ENCODE results near the gene ST6GAL1. TPM values are rescaled to one million over a fixed set of nuclear protein-coding genes. Genes with fewer than 3 reads are reported as not detected.

The ST6GAL1 gene
- total and polyA plus RNA-seq, 2 of the 13 experiments (the other 11 are each of a cell fraction or from before 2014, with no cell fraction given), result 79.9 to 164 TPM

DNA sequence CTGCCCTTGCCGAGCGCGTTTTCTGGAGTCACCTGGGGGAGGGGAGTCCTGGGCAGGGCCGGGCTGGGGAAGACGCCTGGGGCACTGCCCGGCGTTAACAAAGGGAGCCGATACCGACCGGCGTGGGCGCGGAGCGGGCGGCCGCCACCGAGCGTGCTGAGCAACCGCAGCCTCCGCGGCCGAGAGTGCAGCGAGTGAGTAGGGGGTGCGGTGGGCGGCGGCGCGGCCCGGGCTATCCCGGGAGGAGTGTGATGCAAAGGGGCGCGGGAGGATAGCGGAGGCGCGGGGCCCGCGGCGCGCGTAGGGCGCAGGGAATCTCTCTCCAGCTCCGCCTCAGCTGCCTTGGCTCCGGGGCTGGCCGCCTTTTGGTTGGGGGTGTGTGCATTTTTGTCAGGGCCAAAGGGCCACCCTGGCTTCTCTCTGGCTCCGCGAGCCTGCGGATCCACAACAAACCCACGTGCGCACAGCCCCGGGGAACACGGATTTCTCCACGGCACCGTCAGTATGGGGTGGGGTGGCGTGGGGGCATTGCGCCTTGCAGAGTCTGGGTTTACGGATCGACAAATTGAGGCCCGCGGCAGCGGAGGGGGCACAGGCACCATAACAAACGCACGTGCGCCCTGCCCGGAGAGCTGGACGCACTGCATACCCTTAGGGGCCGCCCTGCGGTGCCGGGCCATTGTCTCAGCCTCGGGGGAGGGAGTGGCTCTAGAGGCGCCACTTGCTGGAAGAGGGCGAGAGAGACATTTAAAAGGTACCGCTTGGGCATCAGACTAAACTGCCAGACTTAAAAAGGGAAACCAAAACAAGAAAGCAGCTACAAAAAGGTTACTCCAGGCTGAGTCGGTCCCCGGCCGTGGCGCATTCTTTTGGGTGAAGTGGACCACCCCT is 560 bp downstream of the ST6GAL1 start (continued):
- TF ChIP-seq, protein P1, sequence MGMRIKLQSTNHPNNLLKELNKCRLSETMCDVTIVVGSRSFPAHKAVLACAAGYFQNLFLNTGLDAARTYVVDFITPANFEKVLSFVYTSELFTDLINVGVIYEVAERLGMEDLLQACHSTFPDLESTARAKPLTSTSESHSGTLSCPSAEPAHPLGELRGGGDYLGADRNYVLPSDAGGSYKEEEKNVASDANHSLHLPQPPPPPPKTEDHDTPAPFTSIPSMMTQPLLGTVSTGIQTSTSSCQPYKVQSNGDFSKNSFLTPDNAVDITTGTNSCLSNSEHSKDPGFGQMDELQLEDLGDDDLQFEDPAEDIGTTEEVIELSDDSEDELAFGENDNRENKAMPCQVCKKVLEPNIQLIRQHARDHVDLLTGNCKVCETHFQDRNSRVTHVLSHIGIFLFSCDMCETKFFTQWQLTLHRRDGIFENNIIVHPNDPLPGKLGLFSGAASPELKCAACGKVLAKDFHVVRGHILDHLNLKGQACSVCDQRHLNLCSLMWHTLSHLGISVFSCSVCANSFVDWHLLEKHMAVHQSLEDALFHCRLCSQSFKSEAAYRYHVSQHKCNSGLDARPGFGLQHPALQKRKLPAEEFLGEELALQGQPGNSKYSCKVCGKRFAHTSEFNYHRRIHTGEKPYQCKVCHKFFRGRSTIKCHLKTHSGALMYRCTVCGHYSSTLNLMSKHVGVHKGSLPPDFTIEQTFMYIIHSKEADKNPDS (CRISPR knock-in tag; IDR thresholded peaks at IDR 0.05), result 0 out of 2 replicates have a peak, but pooled peaks have one; percentile 27
- TF ChIP-seq ZNF749 (CRISPR knock-in tag; IDR thresholded peaks at IDR 0.05; ENCODE audit: borderline replicate concordance), result no peak
- no peak for TF ChIP-seq ZNF619 (CRISPR knock-in tag; IDR thresholded peaks at IDR 0.05)
- no peak for TF ChIP-seq HNRNPLL (IDR thresholded peaks at IDR 0.05; ENCODE audit: low read depth, low read length, poor library complexity, severe bottlenecking)
- TF ChIP-seq ZNF263 (CRISPR knock-in tag; IDR thresholded peaks at IDR 0.05), result peak; percentile 33; the same call in 1 of the 2 replicates
- no peak for TF ChIP-seq GTF2F1 (IDR thresholded peaks at IDR 0.05; ENCODE audit: low read length)
- TF ChIP-seq MAZ (IDR thresholded peaks at IDR 0.05; ENCODE audit: borderline replicate concordance, low read depth, low read length), result no peak
- TF ChIP-seq MAZ (CRISPR knock-in tag; IDR thresholded peaks at IDR 0.05; ENCODE audit: low read depth), result no peak
- TF ChIP-seq MYPOP (CRISPR knock-in tag; IDR thresholded peaks at IDR 0.05), result no peak; the same call in none of the 2 replicates
- TF ChIP-seq ZFP62 (CRISPR knock-in tag; IDR thresholded peaks at IDR 0.05), result no peak
- TF ChIP-seq TEAD3 (CRISPR knock-in tag; optimal IDR thresholded peaks at IDR 0.05; ENCODE audit: borderline replicate concordance), result peak; percentile 32
- no peak for TF ChIP-seq REXO4 (CRISPR knock-in tag; IDR thresholded peaks at IDR 0.05; ENCODE audit: borderline replicate concordance)
- TF ChIP-seq, protein P2, sequence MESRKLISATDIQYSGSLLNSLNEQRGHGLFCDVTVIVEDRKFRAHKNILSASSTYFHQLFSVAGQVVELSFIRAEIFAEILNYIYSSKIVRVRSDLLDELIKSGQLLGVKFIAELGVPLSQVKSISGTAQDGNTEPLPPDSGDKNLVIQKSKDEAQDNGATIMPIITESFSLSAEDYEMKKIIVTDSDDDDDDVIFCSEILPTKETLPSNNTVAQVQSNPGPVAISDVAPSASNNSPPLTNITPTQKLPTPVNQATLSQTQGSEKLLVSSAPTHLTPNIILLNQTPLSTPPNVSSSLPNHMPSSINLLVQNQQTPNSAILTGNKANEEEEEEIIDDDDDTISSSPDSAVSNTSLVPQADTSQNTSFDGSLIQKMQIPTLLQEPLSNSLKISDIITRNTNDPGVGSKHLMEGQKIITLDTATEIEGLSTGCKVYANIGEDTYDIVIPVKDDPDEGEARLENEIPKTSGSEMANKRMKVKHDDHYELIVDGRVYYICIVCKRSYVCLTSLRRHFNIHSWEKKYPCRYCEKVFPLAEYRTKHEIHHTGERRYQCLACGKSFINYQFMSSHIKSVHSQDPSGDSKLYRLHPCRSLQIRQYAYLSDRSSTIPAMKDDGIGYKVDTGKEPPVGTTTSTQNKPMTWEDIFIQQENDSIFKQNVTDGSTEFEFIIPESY (CRISPR knock-in tag; IDR thresholded peaks at IDR 0.05), result no peak
- TF ChIP-seq NR2F1 (CRISPR knock-in tag; IDR thresholded peaks at IDR 0.05), result no peak
- TF ChIP-seq, protein P3, sequence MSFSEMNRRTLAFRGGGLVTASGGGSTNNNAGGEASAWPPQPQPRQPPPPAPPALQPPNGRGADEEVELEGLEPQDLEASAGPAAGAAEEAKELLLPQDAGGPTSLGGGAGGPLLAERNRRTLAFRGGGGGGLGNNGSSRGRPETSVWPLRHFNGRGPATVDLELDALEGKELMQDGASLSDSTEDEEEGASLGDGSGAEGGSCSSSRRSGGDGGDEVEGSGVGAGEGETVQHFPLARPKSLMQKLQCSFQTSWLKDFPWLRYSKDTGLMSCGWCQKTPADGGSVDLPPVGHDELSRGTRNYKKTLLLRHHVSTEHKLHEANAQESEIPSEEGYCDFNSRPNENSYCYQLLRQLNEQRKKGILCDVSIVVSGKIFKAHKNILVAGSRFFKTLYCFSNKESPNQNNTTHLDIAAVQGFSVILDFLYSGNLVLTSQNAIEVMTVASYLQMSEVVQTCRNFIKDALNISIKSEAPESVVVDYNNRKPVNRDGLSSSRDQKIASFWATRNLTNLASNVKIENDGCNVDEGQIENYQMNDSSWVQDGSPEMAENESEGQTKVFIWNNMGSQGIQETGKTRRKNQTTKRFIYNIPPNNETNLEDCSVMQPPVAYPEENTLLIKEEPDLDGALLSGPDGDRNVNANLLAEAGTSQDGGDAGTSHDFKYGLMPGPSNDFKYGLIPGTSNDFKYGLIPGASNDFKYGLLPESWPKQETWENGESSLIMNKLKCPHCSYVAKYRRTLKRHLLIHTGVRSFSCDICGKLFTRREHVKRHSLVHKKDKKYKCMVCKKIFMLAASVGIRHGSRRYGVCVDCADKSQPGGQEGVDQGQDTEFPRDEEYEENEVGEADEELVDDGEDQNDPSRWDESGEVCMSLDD (CRISPR knock-in tag; IDR thresholded peaks at IDR 0.05; ENCODE audit: borderline replicate concordance), result no peak
- TF ChIP-seq KDM5A (IDR thresholded peaks at IDR 0.05; ENCODE audit: borderline replicate concordance, low read length), result no peak
- 0 out of 4 replicates have a peak, but pooled peaks of 1 of the 2 experiments have one; percentile 23 for TF ChIP-seq KLF16 (CRISPR knock-in tag; IDR thresholded peaks at IDR 0.05)
- TF ChIP-seq SNAPC2 (CRISPR knock-in tag; IDR thresholded peaks at IDR 0.05), result no peak
- TF ChIP-seq NCOA1 (CRISPR knock-in tag; IDR thresholded peaks at IDR 0.05), result peak; percentile 50; the same call in 1 of the 2 replicates
- TF ChIP-seq HNRNPK (IDR thresholded peaks at IDR 0.05; ENCODE audit: low read depth, low read length, poor library complexity, severe bottlenecking), result no peak
- TF ChIP-seq CHD4 (IDR thresholded peaks at IDR 0.05; ENCODE audit: borderline replicate concordance, low read length), result no peak

Measured in HepG2 (cell line).